Liver (tissue), 9 donors: ENCODE results near the gene AFF4. TPM values are rescaled to one million over a fixed set of nuclear protein-coding genes. Genes with fewer than 3 reads are reported as not detected.

ENCODE experiments used
- DNase-seq: peaks from one replicate; pipeline ENCODE4 v3.0.0-alpha.2; 2017; ENCODE audit warnings: low spot score
- H3K27ac ChIP-seq, 2 donors: one replicate each; pipeline ENCODE4 v1.7.0; 2013; ENCODE audit warnings: inconsistent platforms in 2 of 2, low read length in 2 of 2, control low read depth in 1 of 2, low read depth in 1 of 2, mild to moderate bottlenecking in 1 of 2
- H3K27me3 ChIP-seq, 4 donors: one replicate each; pipeline versions ENCODE4 v1.6.1 to v1.7.0; 2013; ENCODE audit warnings: low read length in 3 of 4, inconsistent platforms in 1 of 4, mild to moderate bottlenecking in 1 of 4, moderate library complexity in 1 of 4; ENCODE audit not compliant: control insufficient read depth in 4 of 4, insufficient read depth in 4 of 4
- H3K36me3 ChIP-seq, 4 donors: one replicate each; pipeline versions ENCODE4 v1.6.1 to v1.7.0; 2013; ENCODE audit warnings: low read length in 3 of 4, mild to moderate bottlenecking in 3 of 4, low read depth in 1 of 4, moderate library complexity in 1 of 4; ENCODE audit not compliant: control insufficient read depth in 4 of 4, insufficient read depth in 3 of 4
- H3K4me1 ChIP-seq, 4 donors: one replicate each; pipeline versions ENCODE4 v1.6.1 to v1.7.0; 2013; ENCODE audit warnings: low read length in 3 of 4, mild to moderate bottlenecking in 3 of 4, moderate library complexity in 1 of 4; ENCODE audit not compliant: control insufficient read depth in 4 of 4, insufficient read depth in 4 of 4
- H3K4me3 ChIP-seq, 3 donors: one replicate each; pipeline versions ENCODE4 v1.6.1 to v1.7.0; 2013; ENCODE audit warnings: low read length in 3 of 3, control low read depth in 1 of 3, low read depth in 1 of 3, mild to moderate bottlenecking in 1 of 3
- H3K9ac ChIP-seq, 2 donors: one replicate each; pipeline ENCODE4 v1.7.0; 2013; ENCODE audit warnings: low read length in 2 of 2, mild to moderate bottlenecking in 2 of 2, moderate library complexity in 2 of 2, control low read depth in 1 of 2, low read depth in 1 of 2
- H3K9me3 ChIP-seq, 4 donors: one replicate each; pipeline versions ENCODE4 v1.6.1 to v1.7.0; 2013; ENCODE audit warnings: low read length in 3 of 4; ENCODE audit not compliant: control insufficient read depth in 4 of 4
- ATF3 ChIP-seq: IDR thresholded peaks from 2 replicates; pipeline ENCODE4 v1.6.1; 2016; ENCODE audit warnings: antibody characterized with exemption
- CTCF ChIP-seq: fragments of 150-350 bp; IDR thresholded peaks from 2 replicates; pipeline ENCODE4 v1.5.1; 2017; ENCODE audit warnings: improper control_type of control experiment, low read depth, low read length; ENCODE audit not compliant: missing input control
- EGR1 ChIP-seq, 2 donors: IDR thresholded peaks; 2 replicates each; pipeline ENCODE4 v1.6.1; 2016 to 2018; ENCODE audit warnings: antibody characterized with exemption in 2 of 2, low read depth in 2 of 2
- FOXA1 ChIP-seq: IDR thresholded peaks from 2 replicates; pipeline ENCODE4 v1.6.1; 2016; ENCODE audit warnings: antibody characterized with exemption
- FOXA2 ChIP-seq: IDR thresholded peaks from 2 replicates; pipeline ENCODE4 v1.6.1; 2016; ENCODE audit warnings: antibody characterized with exemption
- GABPA ChIP-seq, 2 donors: IDR thresholded peaks in 1 of 2; conservative IDR thresholded peaks in 1 of 2; 2 replicates each; pipeline ENCODE4 v1.6.1; 2016; ENCODE audit warnings: antibody characterized with exemption in 2 of 2, mild to moderate bottlenecking in 1 of 2, moderate library complexity in 1 of 2
- HNF4A ChIP-seq, 2 donors: conservative IDR thresholded peaks; 2 replicates each; pipeline ENCODE4 v1.6.1; 2016; ENCODE audit warnings: antibody characterized with exemption in 2 of 2, mild to moderate bottlenecking in 2 of 2
- HNF4G ChIP-seq: IDR thresholded peaks from 2 replicates; pipeline ENCODE4 v1.6.1; 2016; ENCODE audit warnings: antibody characterized with exemption
- JUND ChIP-seq, 2 donors: IDR thresholded peaks; 2 replicates each; pipeline ENCODE4 v1.6.1; 2016; ENCODE audit warnings: antibody characterized with exemption in 2 of 2
- MAX ChIP-seq: IDR thresholded peaks from 2 replicates; pipeline ENCODE4 v1.6.1; 2016; ENCODE audit warnings: antibody characterized with exemption
- NR2F2 ChIP-seq: IDR thresholded peaks from 2 replicates; pipeline ENCODE4 v1.6.1; 2016; ENCODE audit warnings: antibody characterized with exemption
- RAD21 ChIP-seq, 2 donors: IDR thresholded peaks; 2 replicates each; pipeline ENCODE4 v1.6.1; 2016; ENCODE audit warnings: antibody characterized with exemption in 2 of 2, mild to moderate bottlenecking in 2 of 2
- REST ChIP-seq: IDR thresholded peaks from 2 replicates; pipeline ENCODE4 v1.6.1; 2016; ENCODE audit warnings: antibody characterized with exemption, mild to moderate bottlenecking
- RXRA ChIP-seq, 2 donors: IDR thresholded peaks; 2 replicates each; pipeline ENCODE4 v1.6.1; 2017 to 2018; ENCODE audit warnings: antibody characterized with exemption in 2 of 2, mild to moderate bottlenecking in 1 of 2
- SP1 ChIP-seq: IDR thresholded peaks from 2 replicates; pipeline ENCODE4 v1.6.1; 2018; ENCODE audit warnings: antibody characterized with exemption, mild to moderate bottlenecking
- TAF1 ChIP-seq: conservative IDR thresholded peaks from 2 replicates; pipeline ENCODE4 v1.6.1; 2016; ENCODE audit warnings: antibody characterized with exemption, mild to moderate bottlenecking
- YY1 ChIP-seq: IDR thresholded peaks from 2 replicates; pipeline ENCODE4 v1.6.1; 2016; ENCODE audit warnings: antibody characterized with exemption, mild to moderate bottlenecking
- ZBTB33 ChIP-seq: IDR thresholded peaks from 2 replicates; pipeline ENCODE4 v1.6.1; 2016; ENCODE audit warnings: antibody characterized with exemption
- WGBS: extraction: QIAGEN DNeasy Blood & Tissue Kit; methylation state at CpG from one replicate; pipeline ENCODE4 v1.1.7; 2013; 5-methylcytosine and 5-hydroxymethylcytosine counted together
- polyA plus RNA-seq, 2 donors: library from polyadenylated mRNA; stranded (reverse) in 1 of 2; unstranded in 1 of 2; fragments of 200-250 nt in 1 of 2; fragments of >200 nt in 1 of 2; fragmentation: Nextera tagmentation in 1 of 2; extraction: Ambion mirVana in 1 of 2; gene quantifications; one replicate each; pipeline versions ENCODE4 v1.2.1 to v1.2.3, GENCODE V29; 2013 to 2015
- total RNA-seq, 2 donors: library from RNA; depleted of rRNA; stranded (reverse); fragments of >200 nt; gene quantifications; one replicate each; pipeline ENCODE4 v1.2.3, GENCODE V29; 2014
- donor health status: healthy.
- donor health status: healthy.
- donor health status: healthy.
- donor health status: healthy.
- donor health status: healthy.

AFF4 gene
- total and polyA plus RNA-seq, 4 donors = 5.5 to 19.1 (median 16.9) TPM

- DNase-seq = no peak
- Histone ChIP-seq H3K4me3 (no peak overlapping the region), H3K9ac (peak overlapping the region in 1 of 2 donors; percentile 81), H3K27ac (peak overlapping the region; percentile 68 to 84), H3K36me3 (no peaks in the 10 kb centered on the region), H3K9me3 (no peaks in the 10 kb centered on the region), H3K27me3 (no peaks in the 10 kb centered on the region), H3K4me1 (peaks cover 0 to 26% (median 9%) of the 10 kb centered on the region in 4 donors)
- TF ChIP-seq REST (peak; percentile 86), GABPA (IDR thresholded peaks at IDR 0.05 in 1 of 2, conservative IDR thresholded peaks at IDR 0.05 in 1 of 2) (peak in 1 of 2 donors; percentile 39), FOXA1 (peak; percentile 63), TAF1 (peak; percentile 99), MAX (peak; percentile 66), NR2F2 (no peak), EGR1 (IDR thresholded peaks at IDR 0.05; ENCODE audit: low read depth in 2 of 2) (no peak), HNF4G (no peak), FOXA2 (peak; percentile 61), CTCF (no peak), ZBTB33 (peak; percentile 47), YY1 (peak; percentile 89), SP1 (peak; percentile 81), HNF4A (conservative IDR thresholded peaks at IDR 0.05) (peak; percentile 48 to 65), ATF3 (peak; percentile 10), RAD21 (IDR thresholded peaks at IDR 0.05) (peak; percentile 27 to 42), RXRA (IDR thresholded peaks at IDR 0.05) (peak; percentile 84 to 90), JUND (IDR thresholded peaks at IDR 0.05) (peak; percentile 95 to 96)
- 39% methylated on average over 3 of the region's 3 CpGs for WGBS
These were observed 110.1 kb downstream of the AFF4 start for GRCh38 chr5:132853323-132853722.
